ENCODE results near the gene DLGAP1.

Gene DLGAP1

DNA sequence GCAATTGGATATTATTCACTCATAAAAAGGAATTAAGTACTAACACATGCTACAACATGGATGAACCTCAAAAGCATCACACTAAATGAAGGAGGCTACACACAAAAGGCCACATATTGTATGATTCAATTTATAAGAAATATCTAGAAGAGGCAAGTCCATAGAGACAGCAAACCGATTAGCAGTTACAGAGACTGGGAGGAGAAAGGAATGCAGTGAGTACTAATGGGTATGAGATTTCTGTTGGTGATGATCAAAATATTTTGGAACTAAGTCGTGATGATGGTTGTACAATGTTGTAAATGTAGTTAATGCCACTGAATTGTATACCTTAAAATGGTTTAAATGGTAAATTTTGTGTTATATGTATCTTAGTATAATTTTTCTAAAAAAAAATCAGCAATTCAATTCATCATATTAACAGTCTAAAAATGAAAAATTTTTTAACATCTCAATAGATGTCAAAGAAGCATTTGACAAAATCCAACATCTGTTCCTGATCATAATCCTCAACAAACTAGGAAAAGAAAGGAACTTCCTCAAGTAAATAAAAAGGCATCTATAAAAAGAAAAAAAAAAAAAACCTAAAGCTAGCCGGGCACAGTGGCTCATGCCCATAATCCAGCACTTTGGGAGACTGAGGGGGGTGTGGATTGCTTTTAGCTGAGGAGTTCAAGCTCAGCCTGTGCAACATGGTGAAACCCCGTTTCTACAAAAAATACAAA lies 907.1 kb downstream of the DLGAP1 start:
- Histone ChIP-seq H3K9me3 (ENCODE audit: control insufficient read depth, low read length) (no peaks in the 10 kb centered on the region), H3K36me3 (ENCODE audit: control insufficient read depth, insufficient read depth, low read length) (no peaks in the 10 kb centered on the region), H3K4me3 (ENCODE audit: insufficient read depth, low read depth, low read length, poor library complexity, severe bottlenecking) (no peak overlapping the region), H3K27ac (ENCODE audit: insufficient read depth, low read length, poor library complexity, severe bottlenecking) (no peak overlapping the region), H3K4me1 (ENCODE audit: control insufficient read depth, insufficient read depth, low read length, poor library complexity, severe bottlenecking) (no peaks in the 10 kb centered on the region), H3K27me3 (replicated peaks; ENCODE audit: control insufficient read depth, insufficient read depth, low read length, poor library complexity, severe bottlenecking) (no peaks in the 10 kb centered on the region)
- DNase-seq = no peak

- no peak overlapping the region for H3K27ac ChIP-seq (ENCODE audit: insufficient read depth, low read length, poor library complexity, severe bottlenecking)
- DNase-seq = no peak
- H3K4me1 ChIP-seq (ENCODE audit: control insufficient read depth, insufficient read depth, low read length, poor library complexity, severe bottlenecking) = no peaks in the 10 kb centered on the region
- no peaks in the 10 kb centered on the region for H3K36me3 ChIP-seq (ENCODE audit: control insufficient read depth, insufficient read depth, low read length)
- no peak overlapping the region for H3K4me3 ChIP-seq (ENCODE audit: insufficient read depth, low read depth, low read length, poor library complexity, severe bottlenecking)
- no peaks in the 10 kb centered on the region for H3K27me3 ChIP-seq (replicated peaks; ENCODE audit: control insufficient read depth, insufficient read depth, low read length, poor library complexity, severe bottlenecking)
- H3K9me3 ChIP-seq (ENCODE audit: control insufficient read depth, low read length) = no peaks in the 10 kb centered on the region
Observed at GRCh38 chr18:3546106-3546505, 909.0 kb downstream of the DLGAP1 start.

- no peak for DNase-seq
- Histone ChIP-seq H3K27me3 (replicated peaks; ENCODE audit: control insufficient read depth, insufficient read depth, low read length, poor library complexity, severe bottlenecking) (no peaks in the 10 kb centered on the region), H3K4me3 (ENCODE audit: insufficient read depth, low read depth, low read length, poor library complexity, severe bottlenecking) (no peak overlapping the region), H3K4me1 (ENCODE audit: control insufficient read depth, insufficient read depth, low read length, poor library complexity, severe bottlenecking) (no peaks in the 10 kb centered on the region), H3K27ac (ENCODE audit: insufficient read depth, low read length, poor library complexity, severe bottlenecking) (no peak overlapping the region), H3K36me3 (ENCODE audit: control insufficient read depth, insufficient read depth, low read length) (no peaks in the 10 kb centered on the region), H3K9me3 (ENCODE audit: control insufficient read depth, low read length) (no peaks in the 10 kb centered on the region)
Observed at GRCh38 chr18:3544537-3544936, 910.6 kb downstream of the DLGAP1 start.

GRCh38 chr18:3541549-3542386 lies 913.3 kb downstream of the DLGAP1 start:
- no peaks in the 10 kb centered on the region for H3K36me3 ChIP-seq (ENCODE audit: control insufficient read depth, insufficient read depth, low read length)
- no peaks in the 10 kb centered on the region for H3K27me3 ChIP-seq (replicated peaks; ENCODE audit: control insufficient read depth, insufficient read depth, low read length, poor library complexity, severe bottlenecking)
- H3K27ac ChIP-seq (ENCODE audit: insufficient read depth, low read length, poor library complexity, severe bottlenecking) = no peak overlapping the region
- H3K4me1 ChIP-seq (ENCODE audit: control insufficient read depth, insufficient read depth, low read length, poor library complexity, severe bottlenecking) = no peaks in the 10 kb centered on the region
- DNase-seq = no peak
- H3K4me3 ChIP-seq (ENCODE audit: insufficient read depth, low read depth, low read length, poor library complexity, severe bottlenecking) = no peak overlapping the region
- no peaks in the 10 kb centered on the region for H3K9me3 ChIP-seq (ENCODE audit: control insufficient read depth, low read length)

- Histone ChIP-seq H3K27ac (ENCODE audit: insufficient read depth, low read length, poor library complexity, severe bottlenecking) (no peak overlapping the region), H3K27me3 (replicated peaks; ENCODE audit: control insufficient read depth, insufficient read depth, low read length, poor library complexity, severe bottlenecking) (no peaks in the 10 kb centered on the region), H3K36me3 (ENCODE audit: control insufficient read depth, insufficient read depth, low read length) (no peaks in the 10 kb centered on the region), H3K4me1 (ENCODE audit: control insufficient read depth, insufficient read depth, low read length, poor library complexity, severe bottlenecking) (no peaks in the 10 kb centered on the region), H3K9me3 (ENCODE audit: control insufficient read depth, low read length) (no peaks in the 10 kb centered on the region), H3K4me3 (ENCODE audit: insufficient read depth, low read depth, low read length, poor library complexity, severe bottlenecking) (no peak overlapping the region)
- DNase-seq = no peak
Observed at GRCh38 chr18:3540805-3541548, 914.1 kb downstream of the DLGAP1 start.

GRCh38 chr18:3538954-3539617 lies 916.0 kb downstream of the DLGAP1 start:
- Histone ChIP-seq H3K4me3 (ENCODE audit: insufficient read depth, low read depth, low read length, poor library complexity, severe bottlenecking) (no peak overlapping the region), H3K36me3 (ENCODE audit: control insufficient read depth, insufficient read depth, low read length) (no peaks in the 10 kb centered on the region), H3K27me3 (replicated peaks; ENCODE audit: control insufficient read depth, insufficient read depth, low read length, poor library complexity, severe bottlenecking) (no peaks in the 10 kb centered on the region), H3K9me3 (ENCODE audit: control insufficient read depth, low read length) (no peaks in the 10 kb centered on the region), H3K4me1 (ENCODE audit: control insufficient read depth, insufficient read depth, low read length, poor library complexity, severe bottlenecking) (no peaks in the 10 kb centered on the region), H3K27ac (ENCODE audit: insufficient read depth, low read length, poor library complexity, severe bottlenecking) (no peak overlapping the region)
- no peak for DNase-seq

DNA sequence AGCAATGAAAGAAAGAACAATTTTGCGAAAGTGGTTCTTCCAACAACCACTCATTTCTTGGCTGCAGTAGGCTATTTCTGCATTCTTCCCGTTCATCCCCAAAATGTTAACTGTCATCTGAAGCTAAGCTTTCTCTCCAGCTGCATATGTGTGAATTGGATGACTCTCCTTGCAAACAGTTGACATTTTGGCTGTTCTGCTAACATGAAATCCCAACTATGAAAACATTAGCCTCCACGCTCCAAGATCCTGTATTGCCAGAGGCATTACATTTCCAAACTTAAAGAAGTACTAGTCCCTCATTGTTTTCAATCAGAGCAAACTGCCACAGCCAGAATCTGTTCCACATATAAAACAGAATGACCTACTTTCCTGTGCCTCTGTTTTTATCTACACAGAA lies 916.7 kb downstream of the DLGAP1 start:
- Histone ChIP-seq H3K4me1 (ENCODE audit: control insufficient read depth, insufficient read depth, low read length, poor library complexity, severe bottlenecking) (no peaks in the 10 kb centered on the region), H3K27me3 (replicated peaks; ENCODE audit: control insufficient read depth, insufficient read depth, low read length, poor library complexity, severe bottlenecking) (no peaks in the 10 kb centered on the region), H3K4me3 (ENCODE audit: insufficient read depth, low read depth, low read length, poor library complexity, severe bottlenecking) (no peak overlapping the region), H3K27ac (ENCODE audit: insufficient read depth, low read length, poor library complexity, severe bottlenecking) (no peak overlapping the region), H3K36me3 (ENCODE audit: control insufficient read depth, insufficient read depth, low read length) (no peaks in the 10 kb centered on the region), H3K9me3 (ENCODE audit: control insufficient read depth, low read length) (no peaks in the 10 kb centered on the region)
- DNase-seq = no peak

DNA sequence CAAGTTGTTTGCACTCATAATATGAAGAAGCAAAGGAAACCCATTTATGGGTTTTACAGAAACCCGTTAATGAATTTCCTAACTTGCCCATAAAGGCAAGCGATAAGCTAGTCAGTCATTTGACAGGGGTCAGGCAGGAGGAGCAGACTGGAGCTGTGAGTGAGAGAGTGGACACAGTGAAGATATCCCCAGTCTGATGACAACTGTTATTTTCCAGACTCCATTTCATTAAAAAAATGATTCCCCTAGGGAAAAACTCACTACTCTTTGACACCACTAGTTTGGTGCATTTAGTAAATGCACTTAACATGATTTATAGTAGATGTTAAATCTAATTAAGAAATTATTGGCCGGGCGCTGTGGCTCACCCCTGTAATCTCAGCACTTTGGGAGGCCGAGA lies 924.3 kb downstream of the DLGAP1 start:
- Histone ChIP-seq H3K4me1 (ENCODE audit: control insufficient read depth, insufficient read depth, low read length, poor library complexity, severe bottlenecking) (no peaks in the 10 kb centered on the region), H3K27me3 (replicated peaks; ENCODE audit: control insufficient read depth, insufficient read depth, low read length, poor library complexity, severe bottlenecking) (no peaks in the 10 kb centered on the region), H3K4me3 (ENCODE audit: insufficient read depth, low read depth, low read length, poor library complexity, severe bottlenecking) (no peak overlapping the region), H3K27ac (ENCODE audit: insufficient read depth, low read length, poor library complexity, severe bottlenecking) (no peak overlapping the region), H3K36me3 (ENCODE audit: control insufficient read depth, insufficient read depth, low read length) (no peaks in the 10 kb centered on the region), H3K9me3 (ENCODE audit: control insufficient read depth, low read length) (no peaks in the 10 kb centered on the region)
- no peak for DNase-seq

- Histone ChIP-seq H3K9me3 (ENCODE audit: control insufficient read depth, low read length) (no peaks in the 10 kb centered on the region), H3K4me3 (ENCODE audit: insufficient read depth, low read depth, low read length, poor library complexity, severe bottlenecking) (no peak overlapping the region), H3K36me3 (ENCODE audit: control insufficient read depth, insufficient read depth, low read length) (no peaks in the 10 kb centered on the region), H3K27me3 (replicated peaks; ENCODE audit: control insufficient read depth, insufficient read depth, low read length, poor library complexity, severe bottlenecking) (no peaks in the 10 kb centered on the region), H3K27ac (ENCODE audit: insufficient read depth, low read length, poor library complexity, severe bottlenecking) (no peak overlapping the region), H3K4me1 (ENCODE audit: control insufficient read depth, insufficient read depth, low read length, poor library complexity, severe bottlenecking) (no peaks in the 10 kb centered on the region)
- no peak for DNase-seq
Observed at GRCh38 chr18:3529601-3530000, 925.5 kb downstream of the DLGAP1 start.

Measured in effector memory CD4-positive, alpha-beta T cell (primary cell).